GM12864 (cell line): Measurements from ENCODE around the gene ZFPM1.

Experiments
- DNase-seq: peaks from one replicate; pipeline ENCODE4 v3.0.0-alpha.2; 2011; ENCODE audit warnings: low read depth
- H3K4me3 ChIP-seq: 2 replicates; pipeline ENCODE4 v1.5.1; 2011; ENCODE audit warnings: mild to moderate bottlenecking, low read depth, low read length, control low read depth
- CTCF ChIP-seq: IDR thresholded peaks from 2 replicates; pipeline ENCODE4 v1.5.1; 2011; ENCODE audit warnings: low read depth, mild to moderate bottlenecking, moderate library complexity, low read length, control low read depth, inconsistent platforms; ENCODE audit errors: missing control alignments

The ZFPM1 gene

GRCh38 chr16:88552815-88553214 lies 99.7 kb downstream of the ZFPM1 start:
- no peak for DNase-seq
- TF ChIP-seq CTCF: no peak
- H3K4me3 ChIP-seq: no peak overlapping the region

GRCh38 chr16:88553739-88554138 lies 100.7 kb downstream of the ZFPM1 start:
- TF ChIP-seq CTCF: no peak
- no peak overlapping the region for H3K4me3 ChIP-seq
- DNase-seq: no peak

GRCh38 chr16:88554711-88555264 lies 101.7 kb downstream of the ZFPM1 start:
- no peak for TF ChIP-seq CTCF
- no peak for DNase-seq
- no peak overlapping the region for H3K4me3 ChIP-seq

- TF ChIP-seq CTCF: no peak
- no peak overlapping the region for H3K4me3 ChIP-seq
- DNase-seq: no peak
Observed at GRCh38 chr16:88556294-88556988, 103.4 kb downstream of the ZFPM1 start.

- DNase-seq: no peak
- peak; percentile 52 for TF ChIP-seq CTCF
- H3K4me3 ChIP-seq: no peak overlapping the region
Observed at GRCh38 chr16:88558457-88559442, 105.7 kb downstream of the ZFPM1 start.

GRCh38 chr16:88560714-88561484 lies 107.8 kb downstream of the ZFPM1 start:
- no peak for TF ChIP-seq CTCF
- DNase-seq: no peak
- no peak overlapping the region for H3K4me3 ChIP-seq
